Measurements from ENCODE around the gene PRKCE. TPM values are rescaled to one million over a fixed set of nuclear protein-coding genes. Genes with fewer than 3 reads are reported as not detected.

PRKCE gene
- total RNA-seq, 4 donors from 2014 or later = 5.9 to 21.2 (median 18.5) TPM

- TF ChIP-seq POLR2A (IDR thresholded peaks at IDR 0.05) = no peak
- TF ChIP-seq CTCF (IDR thresholded peaks at IDR 0.05) = no peak
- no peak for TF ChIP-seq EP300 (IDR thresholded peaks at IDR 0.05)
- TF ChIP-seq POLR2AphosphoS5 (IDR thresholded peaks at IDR 0.05) = no peak
- Histone ChIP-seq H3K27ac (no peak overlapping the region), H3K9me3 (no peaks in the 10 kb centered on the region), H3K27me3 (no peaks in the 10 kb centered on the region), H3K36me3 (peaks cover 0 to 5% of the 10 kb centered on the region in 2 donors), H3K4me3 (no peak overlapping the region), H3K4me1 (no peaks in the 10 kb centered on the region)
- 85 to 92% methylated on average over 7 to 8 of the region's 8 CpGs for WGBS, 2 donors (ENCODE audit: low coverage in 1 of 2)
- ATAC-seq = no peak
Measured at GRCh38 chr2:46072101-46072820, 420.8 kb downstream of the PRKCE start.

- ATAC-seq = peak; percentile 22
- Histone ChIP-seq H3K4me1 (no peaks in the 10 kb centered on the region), H3K36me3 (peaks cover 0 to 5% of the 10 kb centered on the region in 2 donors), H3K4me3 (no peak overlapping the region), H3K9me3 (no peaks in the 10 kb centered on the region), H3K27me3 (no peaks in the 10 kb centered on the region), H3K27ac (peak overlapping the region in 3 of 4 donors; percentile 19 to 50 (median 27))
- TF ChIP-seq EP300 (IDR thresholded peaks at IDR 0.05) = no peak
- WGBS, 2 donors (ENCODE audit: low coverage in 1 of 2) = 83% methylated on average over 3 of the region's 9 CpGs; no CpG with 5 or more reads in 1 of the 2 donors
Measured at GRCh38 chr2:46073540-46074046, 422.1 kb downstream of the PRKCE start.

- 92% methylated on average over 2 to 4 of the region's 4 CpGs for WGBS, 2 donors (ENCODE audit: low coverage in 1 of 2)
- H3K4me1 ChIP-seq = no peaks in the 10 kb centered on the region
- ATAC-seq = no peak
- no peak overlapping the region for H3K4me3 ChIP-seq
- no peak overlapping the region for H3K27ac ChIP-seq
- H3K9me3 ChIP-seq = no peaks in the 10 kb centered on the region
- peaks cover 0 to 5% of the 10 kb centered on the region in 2 donors for H3K36me3 ChIP-seq
- no peaks in the 10 kb centered on the region for H3K27me3 ChIP-seq
- TF ChIP-seq EP300 (IDR thresholded peaks at IDR 0.05) (no peak), POLR2A (IDR thresholded peaks at IDR 0.05) (no peak), CTCF (IDR thresholded peaks at IDR 0.05) (no peak), POLR2AphosphoS5 (IDR thresholded peaks at IDR 0.05) (no peak)
Measured at GRCh38 chr2:46074501-46074900, 423.0 kb downstream of the PRKCE start.

- H3K9me3 ChIP-seq = no peaks in the 10 kb centered on the region
- H3K36me3 ChIP-seq = peaks cover 0 to 5% of the 10 kb centered on the region in 2 donors
- TF ChIP-seq POLR2AphosphoS5 (IDR thresholded peaks at IDR 0.05) = no peak
- no peak for TF ChIP-seq CTCF (IDR thresholded peaks at IDR 0.05)
- no peak for TF ChIP-seq EP300 (IDR thresholded peaks at IDR 0.05)
- no peak for TF ChIP-seq POLR2A (IDR thresholded peaks at IDR 0.05)
- H3K4me1 ChIP-seq = no peaks in the 10 kb centered on the region
- H3K27me3 ChIP-seq = no peaks in the 10 kb centered on the region
- peak overlapping the region in 3 of 4 donors; percentile 10 to 11 (median 11) for H3K27ac ChIP-seq
- no peak overlapping the region for H3K4me3 ChIP-seq
- 89 to 98% methylated on average over 3 to 5 of the region's 5 CpGs for WGBS, 2 donors (ENCODE audit: low coverage in 1 of 2)
- ATAC-seq = no peak
Measured at GRCh38 chr2:46075848-46076247, 424.4 kb downstream of the PRKCE start.

GRCh38 chr2:46076251-46076650, 424.8 kb downstream of the PRKCE start:
- no peak overlapping the region for H3K4me3 ChIP-seq

More at GRCh38 chr2:46076251-46076650, 424.8 kb downstream of the PRKCE start:
- TF ChIP-seq CTCF (IDR thresholded peaks at IDR 0.05) (no peak), EP300 (IDR thresholded peaks at IDR 0.05) (no peak), POLR2AphosphoS5 (IDR thresholded peaks at IDR 0.05) (no peak), POLR2A (IDR thresholded peaks at IDR 0.05) (no peak)
- Histone ChIP-seq H3K36me3 (peaks cover 0 to 5% of the 10 kb centered on the region in 2 donors), H3K4me1 (no peaks in the 10 kb centered on the region), H3K9me3 (no peaks in the 10 kb centered on the region), H3K27ac (peak overlapping the region in 3 of 4 donors; percentile 10 to 11 (median 11)), H3K27me3 (no peaks in the 10 kb centered on the region)
- WGBS, 2 donors (ENCODE audit: low coverage in 1 of 2) = 71 to 86% methylated on average over 3 to 4 of the region's 4 CpGs
- no peak for ATAC-seq
